HG03139 (cell line): ENCODE measurements around the gene GNB3.

Source experiments
- ATAC-seq: cut with Tn5 transposase; IDR thresholded peaks from one replicate; pipeline ENCODE4 v1.9.1; 2021; ENCODE audit not compliant: unreplicated experiment

Gene GNB3

GRCh38 chr12:6840761-6841515 is at the start of gene GNB3:
Gene GNB3, plus strand, starts transcription at chr12:6840925. Its CDS starts 363 bp downstream, at chr12:6841288.
- no peak for ATAC-seq

GRCh38 chr12:6791931-6792520 is 48.7 kb upstream of the GNB3 start:
- ATAC-seq = no peak

GRCh38 chr12:6792522-6793201 is 48.1 kb upstream of the GNB3 start:
- no peak for ATAC-seq

- ATAC-seq = no peak
Measured at GRCh38 chr12:6795088-6795487, 45.6 kb upstream of the GNB3 start.

GRCh38 chr12:6796576-6796975 is 44.1 kb upstream of the GNB3 start:
- ATAC-seq = no peak

- ATAC-seq = no peak
Measured at GRCh38 chr12:6799147-6799546, 41.6 kb upstream of the GNB3 start.

GRCh38 chr12:6807170-6807569 is 33.6 kb upstream of the GNB3 start:
- ATAC-seq = no peak

GRCh38 chr12:6809056-6809455 is 31.7 kb upstream of the GNB3 start:
- ATAC-seq = no peak

GRCh38 chr12:6810758-6811157 is 30.0 kb upstream of the GNB3 start:
- ATAC-seq = no peak

- no peak for ATAC-seq
Measured at GRCh38 chr12:6813363-6813762, 27.4 kb upstream of the GNB3 start.

GRCh38 chr12:6816598-6816997 is 24.1 kb upstream of the GNB3 start:
- ATAC-seq = no peak

GRCh38 chr12:6817098-6817497 is 23.6 kb upstream of the GNB3 start:
- ATAC-seq = no peak

GRCh38 chr12:6817662-6818157 is 23.0 kb upstream of the GNB3 start:
- ATAC-seq = no peak

- no peak for ATAC-seq
Measured at GRCh38 chr12:6818222-6818621, 22.5 kb upstream of the GNB3 start.

GRCh38 chr12:6818645-6819044 is 22.1 kb upstream of the GNB3 start:
- no peak for ATAC-seq

GRCh38 chr12:6819106-6820030 is 21.4 kb upstream of the GNB3 start:
- ATAC-seq = no peak

GRCh38 chr12:6820166-6820565 is 20.6 kb upstream of the GNB3 start:
- no peak for ATAC-seq

GRCh38 chr12:6821591-6822425 is 18.9 kb upstream of the GNB3 start, which contains the start of gene GPR162:
Gene GPR162, plus strand, starts transcription at chr12:6821821. Its CDS starts 2,078 bp downstream, at chr12:6823899.
- no peak for ATAC-seq

GRCh38 chr12:6822426-6823135 is 18.1 kb upstream of the GNB3 start:
- no peak for ATAC-seq
